Type B pancreatic cell (in vitro differentiated cells): Measurements from ENCODE around the gene NPR1. TPM values are rescaled to one million over a fixed set of nuclear protein-coding genes. Genes with fewer than 3 reads are reported as not detected.
"Not testable (repeated sequence)": the region's sequence is repeated elsewhere in the genome, so short reads cannot be mapped to it uniquely, and the experiment has no call there.

Source experiments
- DNase-seq: peaks from one replicate; pipeline ENCODE4 v3.0.0; 2021; ENCODE audit warnings: mixed read lengths; ENCODE audit not compliant: unreplicated experiment; ENCODE audit errors: extremely low spot score
- H3K27ac Mint-ChIP-seq: 2 replicates; pipeline ENCODE4 v1.8.0; 2021; ENCODE audit warnings: mild to moderate bottlenecking, mixed read lengths
- H3K27me3 Mint-ChIP-seq: 2 replicates; pipeline ENCODE4 v1.8.0; 2021; ENCODE audit warnings: mixed read lengths
- H3K36me3 Mint-ChIP-seq: 2 replicates; pipeline ENCODE4 v1.8.0; 2021; ENCODE audit warnings: mixed read lengths
- H3K4me1 Mint-ChIP-seq: one replicate; pipeline ENCODE4 v1.8.0; 2021; ENCODE audit warnings: mixed read lengths; ENCODE audit not compliant: unreplicated experiment
- H3K4me3 Mint-ChIP-seq: 2 replicates; pipeline ENCODE4 v1.8.0; 2021; ENCODE audit warnings: mild to moderate bottlenecking, mixed read lengths
- H3K9me3 Mint-ChIP-seq: 2 replicates; pipeline ENCODE4 v1.8.0; 2021; ENCODE audit warnings: mixed read lengths
- total RNA-seq: library from RNA; stranded (reverse); gene quantifications from 2 replicates; pipeline ENCODE4 v1.2.1, GENCODE V29; 2021; ENCODE audit warnings: low replicate concordance
- TF ChIP-seq, protein P1 (sequence below): fragments of 200-600 bp; sonication (generic); conservative IDR thresholded peaks from 2 replicates; pipeline ENCODE4 v1.5.0; 2021; ENCODE audit warnings: antibody characterized with exemption, mild to moderate bottlenecking

NPR1 gene
- total RNA-seq, 1 donor from 2014 or later = 2.4 TPM

DNA sequence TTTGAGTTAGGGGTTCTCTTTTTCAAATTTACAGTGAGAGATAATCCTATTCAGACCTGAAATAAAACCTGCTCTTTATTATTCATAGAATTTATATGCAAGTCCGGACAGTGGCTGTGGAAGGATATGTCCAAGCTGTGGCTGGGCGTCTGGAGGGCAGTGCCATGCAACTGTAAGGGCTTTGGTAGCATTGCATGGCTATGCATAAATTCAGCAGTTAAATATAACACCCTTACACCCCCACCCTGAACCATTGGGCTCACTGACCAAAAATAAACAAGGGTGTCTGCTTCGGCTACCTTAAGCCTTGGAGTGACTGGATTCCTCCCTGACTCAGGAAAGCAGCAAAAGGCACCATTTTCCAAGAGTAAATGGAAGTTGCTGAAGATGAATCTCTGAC is 39.2 kb upstream of the NPR1 start:
- Mint-ChIP-seq H3K4me1 (peaks cover 13% of the 10 kb centered on the region), H3K36me3 (peaks cover 42% of the 10 kb centered on the region), H3K4me3 (no peak overlapping the region), H3K27me3 (no peaks in the 10 kb centered on the region), H3K9me3 (no peaks in the 10 kb centered on the region), H3K27ac (no peak overlapping the region)
- TF ChIP-seq, protein P1, sequence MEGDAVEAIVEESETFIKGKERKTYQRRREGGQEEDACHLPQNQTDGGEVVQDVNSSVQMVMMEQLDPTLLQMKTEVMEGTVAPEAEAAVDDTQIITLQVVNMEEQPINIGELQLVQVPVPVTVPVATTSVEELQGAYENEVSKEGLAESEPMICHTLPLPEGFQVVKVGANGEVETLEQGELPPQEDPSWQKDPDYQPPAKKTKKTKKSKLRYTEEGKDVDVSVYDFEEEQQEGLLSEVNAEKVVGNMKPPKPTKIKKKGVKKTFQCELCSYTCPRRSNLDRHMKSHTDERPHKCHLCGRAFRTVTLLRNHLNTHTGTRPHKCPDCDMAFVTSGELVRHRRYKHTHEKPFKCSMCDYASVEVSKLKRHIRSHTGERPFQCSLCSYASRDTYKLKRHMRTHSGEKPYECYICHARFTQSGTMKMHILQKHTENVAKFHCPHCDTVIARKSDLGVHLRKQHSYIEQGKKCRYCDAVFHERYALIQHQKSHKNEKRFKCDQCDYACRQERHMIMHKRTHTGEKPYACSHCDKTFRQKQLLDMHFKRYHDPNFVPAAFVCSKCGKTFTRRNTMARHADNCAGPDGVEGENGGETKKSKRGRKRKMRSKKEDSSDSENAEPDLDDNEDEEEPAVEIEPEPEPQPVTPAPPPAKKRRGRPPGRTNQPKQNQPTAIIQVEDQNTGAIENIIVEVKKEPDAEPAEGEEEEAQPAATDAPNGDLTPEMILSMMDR = no peak
- DNase-seq = no peak

DNA sequence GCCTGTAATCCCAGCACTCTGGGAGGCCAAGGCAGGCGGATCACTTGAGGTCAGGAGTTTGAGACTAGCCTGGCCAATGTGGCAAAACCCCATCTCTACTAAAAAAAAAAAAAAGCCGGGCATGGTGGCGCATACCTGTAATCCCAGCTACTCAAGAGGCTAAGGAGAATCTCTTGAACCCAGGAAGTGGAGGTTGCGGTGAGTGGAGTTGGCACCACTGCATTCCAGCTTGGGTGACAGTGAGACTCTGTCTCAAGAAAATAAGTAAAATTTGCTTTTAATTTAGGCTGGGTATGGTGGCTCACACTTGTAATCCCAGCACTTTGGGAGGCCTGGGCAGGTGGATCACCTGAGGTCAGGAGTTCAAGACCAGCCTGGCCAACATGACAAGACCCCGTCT is 38.3 kb upstream of the NPR1 start:
- not testable (repeated sequence) for H3K4me1 Mint-ChIP-seq, H3K27ac Mint-ChIP-seq, H3K27me3 Mint-ChIP-seq, DNase-seq, H3K4me3 Mint-ChIP-seq, H3K9me3 Mint-ChIP-seq
- peaks cover 45% of the 10 kb centered on the region for H3K36me3 Mint-ChIP-seq

DNA sequence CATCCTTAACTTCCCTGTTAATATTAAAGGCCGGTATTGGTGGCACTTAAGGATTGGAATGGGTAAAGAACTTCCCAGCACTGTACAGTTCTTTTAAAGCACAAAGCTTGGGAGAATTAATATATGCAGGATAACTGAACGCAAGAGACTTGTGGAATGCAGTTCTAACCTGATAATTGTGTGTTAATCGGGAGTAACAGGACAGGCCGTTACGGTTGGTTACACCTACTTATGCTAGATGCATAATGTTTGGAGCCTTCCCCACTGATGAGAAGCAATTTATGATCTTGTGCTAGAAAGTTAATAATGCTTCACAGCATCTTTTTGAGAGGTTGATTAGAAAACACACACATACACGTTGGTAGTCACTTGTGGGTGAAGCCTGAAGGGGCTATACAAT is 37.6 kb upstream of the NPR1 start:
- Mint-ChIP-seq H3K9me3 (no peaks in the 10 kb centered on the region), H3K4me3 (no peak overlapping the region), H3K36me3 (peaks cover 51% of the 10 kb centered on the region), H3K27me3 (no peaks in the 10 kb centered on the region), H3K4me1 (peaks cover 10% of the 10 kb centered on the region), H3K27ac (peak overlapping the region; percentile 9)
- TF ChIP-seq, protein P1 = no peak
- no peak for DNase-seq

DNA sequence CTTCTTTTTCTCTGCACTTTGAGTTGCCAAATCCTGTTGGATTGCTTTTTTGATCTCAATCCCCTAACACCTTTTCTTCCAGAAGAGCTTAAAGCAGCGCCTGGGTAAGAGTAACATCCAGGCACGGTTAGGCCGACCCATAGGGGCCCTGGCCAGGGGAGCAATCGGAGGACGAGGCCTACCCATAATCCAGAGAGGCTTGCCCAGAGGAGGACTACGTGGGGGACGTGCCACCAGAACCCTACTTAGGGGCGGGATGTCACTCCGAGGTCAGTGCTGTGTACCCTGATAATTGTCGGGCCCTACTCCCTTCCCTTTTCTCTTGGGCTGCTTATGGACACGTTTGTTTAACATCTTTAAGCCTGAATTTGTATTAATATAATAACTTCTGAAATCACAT is 36.3 kb upstream of the NPR1 start:
- Mint-ChIP-seq H3K9me3 (no peaks in the 10 kb centered on the region), H3K4me3 (no peak overlapping the region), H3K4me1 (peaks cover 4% of the 10 kb centered on the region), H3K27ac (no peak overlapping the region), H3K36me3 (peaks cover 50% of the 10 kb centered on the region), H3K27me3 (no peaks in the 10 kb centered on the region)
- no peak for DNase-seq
- TF ChIP-seq, protein P1 = no peak

DNA sequence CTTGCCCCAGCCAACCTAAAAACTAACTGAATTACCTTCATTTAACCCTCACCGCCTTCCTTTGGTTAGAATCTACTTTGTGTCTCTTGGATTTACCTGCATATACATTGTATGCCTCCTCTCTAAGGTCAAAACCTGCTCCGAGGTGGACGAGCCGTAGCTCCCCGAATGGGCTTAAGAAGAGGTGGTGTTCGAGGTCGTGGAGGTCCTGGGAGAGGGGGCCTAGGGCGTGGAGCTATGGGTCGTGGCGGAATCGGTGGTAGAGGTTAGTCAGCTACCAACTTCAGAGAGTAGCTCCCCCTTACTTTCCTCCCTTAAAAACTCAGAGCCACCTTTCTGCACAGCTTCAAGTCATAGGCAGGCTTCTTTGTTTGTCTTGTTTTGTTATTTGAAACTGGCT is 35.4 kb upstream of the NPR1 start:
- Mint-ChIP-seq H3K4me1 (no peaks in the 10 kb centered on the region), H3K9me3 (no peaks in the 10 kb centered on the region), H3K4me3 (no peak overlapping the region), H3K27ac (no peak overlapping the region), H3K36me3 (peaks cover 44% of the 10 kb centered on the region), H3K27me3 (no peaks in the 10 kb centered on the region)
- TF ChIP-seq, protein P1 = no peak
- DNase-seq = no peak

DNA sequence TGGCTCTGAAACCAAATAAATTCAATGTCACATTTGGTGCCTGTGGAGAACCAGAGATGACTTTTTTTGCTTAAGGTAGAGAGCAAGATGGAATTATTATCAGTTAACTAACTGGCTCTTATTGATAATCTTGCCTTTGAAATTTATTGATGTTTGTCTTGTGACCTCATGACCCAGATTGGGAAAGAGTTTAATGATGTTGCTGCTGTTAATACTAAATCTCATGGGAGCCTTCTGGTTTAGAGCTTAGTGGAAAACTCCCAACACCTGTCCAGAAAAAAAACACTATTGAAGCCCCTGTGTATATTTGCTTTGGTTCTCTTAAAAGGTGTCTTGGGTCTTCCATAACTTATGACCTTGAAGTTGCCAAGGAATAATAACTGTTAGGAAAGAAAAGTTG is 34.7 kb upstream of the NPR1 start:
- no peaks in the 10 kb centered on the region for H3K4me1 Mint-ChIP-seq
- no peaks in the 10 kb centered on the region for H3K9me3 Mint-ChIP-seq
- no peaks in the 10 kb centered on the region for H3K27me3 Mint-ChIP-seq
- peaks cover 44% of the 10 kb centered on the region for H3K36me3 Mint-ChIP-seq
- TF ChIP-seq, protein P1 = no peak
- no peak overlapping the region for H3K4me3 Mint-ChIP-seq
- no peak overlapping the region for H3K27ac Mint-ChIP-seq
- DNase-seq = no peak
